Endothelial cell of umbilical vein (primary cell): ENCODE measurements around the gene LRFN5.

Experiments
- CTCF ChIP-seq, 2 donors: IDR thresholded peaks; 1 replicate in 1 of 2; 2 replicates in 1 of 2; pipeline ENCODE4 v1.5.1; 2011; ENCODE audit warnings: low read length in 2 of 2, mild to moderate bottlenecking in 2 of 2, moderate library complexity in 2 of 2, control low read depth in 1 of 2, inconsistent platforms in 1 of 2, low read depth in 1 of 2; ENCODE audit not compliant: insufficient read depth in 1 of 2; ENCODE audit errors: extremely low read depth in 1 of 2
- EZH2 ChIP-seq: IDR thresholded peaks from 2 replicates; pipeline ENCODE4 v1.6.1; 2012; ENCODE audit warnings: borderline replicate concordance, low read depth, mild to moderate bottlenecking, moderate library complexity, low read length, inconsistent platforms; ENCODE audit not compliant: severe bottlenecking
- FOS ChIP-seq: IDR thresholded peaks from 2 replicates; pipeline ENCODE4 v1.6.1; 2011; ENCODE audit warnings: mild to moderate bottlenecking, low read length, moderate library complexity, borderline replicate concordance; ENCODE audit not compliant: insufficient read depth
- MAX ChIP-seq: IDR thresholded peaks from 2 replicates; pipeline ENCODE4 v1.6.1; 2011; ENCODE audit not compliant: insufficient read depth, insufficient read length
- MYC ChIP-seq: IDR thresholded peaks from one replicate; pipeline ENCODE4 v1.6.1; 2011; ENCODE audit warnings: mild to moderate bottlenecking, low read depth, low read length
- POLR2A ChIP-seq: IDR thresholded peaks from 2 replicates; pipeline ENCODE4 v1.6.1; 2012; ENCODE audit warnings: low read depth, mild to moderate bottlenecking, control low read depth, low read length
- POLR2AphosphoS5 ChIP-seq: IDR thresholded peaks from 2 replicates; pipeline ENCODE4 v1.6.1; 2012; ENCODE audit warnings: low read depth, mild to moderate bottlenecking, control low read depth, low read length, moderate library complexity; ENCODE audit not compliant: insufficient read depth

DNA sequence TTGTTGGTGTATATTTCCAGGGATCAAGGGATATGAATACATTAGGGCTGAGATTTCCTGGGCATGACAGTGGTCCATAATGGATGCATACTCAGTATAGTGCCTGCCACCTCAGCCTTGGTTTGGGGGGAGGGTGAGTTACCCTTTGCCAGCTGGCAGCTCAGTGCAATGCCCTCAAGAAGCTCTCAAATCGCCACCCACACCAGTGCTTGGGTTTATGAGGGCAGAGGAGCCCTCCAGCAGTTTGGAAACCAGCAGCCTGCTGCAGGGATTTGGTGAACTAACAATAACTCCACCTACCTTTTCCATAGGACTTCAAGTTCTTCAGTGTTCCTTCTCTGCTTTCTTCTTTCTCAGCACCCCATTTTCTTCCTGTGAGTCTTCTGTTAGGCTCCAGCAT lies 218.9 kb downstream of the LRFN5 start:
- TF ChIP-seq CTCF (IDR thresholded peaks at IDR 0.05; ENCODE audit: extremely low read depth in 1 of 2, insufficient read depth in 1 of 2, low read depth in 1 of 2, low read length in 2 of 2) = no peak
- TF ChIP-seq MAX = no peak
- TF ChIP-seq POLR2A = no peak
- no peak for TF ChIP-seq POLR2AphosphoS5
- no peak for TF ChIP-seq EZH2
- no peak for TF ChIP-seq FOS
- TF ChIP-seq MYC = no peak
